ENCODE measurements around the gene GNB1. TPM values are rescaled to one million over a fixed set of nuclear protein-coding genes. Genes with fewer than 3 reads are reported as not detected.

The GNB1 gene
- total RNA-seq, 1 donor from 2014 or later = 97.3 TPM

- ATAC-seq (no peak), DNase-seq (ENCODE audit: low spot score) (no peak)
Observed at GRCh38 chr1:1786836-1787605, 103.9 kb downstream of the GNB1 start.

GRCh38 chr1:1785666-1786065 lies 105.2 kb downstream of the GNB1 start:
- no peak for DNase-seq (ENCODE audit: low spot score)
- no peak for ATAC-seq

GRCh38 chr1:1784933-1785332 lies 106.0 kb downstream of the GNB1 start:
- ATAC-seq (no peak), DNase-seq (ENCODE audit: low spot score) (no peak)

GRCh38 chr1:1783320-1783719 lies 107.6 kb downstream of the GNB1 start:
- no peak for ATAC-seq
- no peak for DNase-seq (ENCODE audit: low spot score)

- ATAC-seq (peak; percentile 71), DNase-seq (ENCODE audit: low spot score) (peak; percentile 80)
Observed at GRCh38 chr1:1782399-1783221, 108.3 kb downstream of the GNB1 start.

- DNase-seq (ENCODE audit: low spot score) (no peak), ATAC-seq (no peak)
Observed at GRCh38 chr1:1781526-1781903, 109.4 kb downstream of the GNB1 start.

- ATAC-seq = no peak
- no peak for DNase-seq (ENCODE audit: low spot score)
Observed at GRCh38 chr1:1780598-1781525, 110.0 kb downstream of the GNB1 start.

GRCh38 chr1:1779691-1780597 lies 110.9 kb downstream of the GNB1 start:
- ATAC-seq (no peak), DNase-seq (ENCODE audit: low spot score) (no peak)

- no peak for DNase-seq (ENCODE audit: low spot score)
- no peak for ATAC-seq
Observed at GRCh38 chr1:1779320-1779675, 111.6 kb downstream of the GNB1 start.

- DNase-seq (ENCODE audit: low spot score) (peak; percentile 92), ATAC-seq (peak; percentile 74)
Observed at GRCh38 chr1:1778663-1779319, 112.1 kb downstream of the GNB1 start.

- DNase-seq (ENCODE audit: low spot score) (peak; percentile 84), ATAC-seq (peak; percentile 53)
Observed at GRCh38 chr1:1777950-1778662, 112.8 kb downstream of the GNB1 start, which contains the start of gene NADK. Gene NADK, minus strand, starts transcription at chr1:1778470. Its CDS starts 13,064 bp downstream, at chr1:1765406.

GRCh38 chr1:1777583-1777899 lies 113.3 kb downstream of the GNB1 start:
- ATAC-seq = peak; percentile 12
- no peak for DNase-seq (ENCODE audit: low spot score)

GRCh38 chr1:1776672-1777582 lies 114.0 kb downstream of the GNB1 start:
- no peak for ATAC-seq
- DNase-seq (ENCODE audit: low spot score) = no peak

- ATAC-seq (peak; percentile 19), DNase-seq (ENCODE audit: low spot score) (no peak)
Observed at GRCh38 chr1:1775327-1776226, 115.3 kb downstream of the GNB1 start.

- DNase-seq (ENCODE audit: low spot score) (no peak), ATAC-seq (no peak)
Observed at GRCh38 chr1:1773874-1774273, 117.0 kb downstream of the GNB1 start.

- DNase-seq (ENCODE audit: low spot score) = no peak
- no peak for ATAC-seq
Observed at GRCh38 chr1:1771096-1771495, 119.8 kb downstream of the GNB1 start.

GRCh38 chr1:1770102-1770501 lies 120.8 kb downstream of the GNB1 start:
- ATAC-seq = no peak
- DNase-seq (ENCODE audit: low spot score) = no peak
